Germinal center (tissue), 1 donor: ENCODE results near the gene KANSL1.

ENCODE experiments used
- DNase-seq: peaks from one replicate; pipeline ENCODE4 v3.0.0; 2012; ENCODE audit warnings: mixed read lengths, low spot score

KANSL1 gene

GRCh38 chr17:45998987-45999899 is 194.0 kb downstream of the KANSL1 start, which contains the start of gene STH:
Gene STH, plus strand, starts transcription at chr17:45999250. Its CDS starts 30 bp downstream, at chr17:45999280.
- no peak for DNase-seq

GRCh38 chr17:45997624-45998023 is 195.6 kb downstream of the KANSL1 start:
- no peak for DNase-seq

GRCh38 chr17:45997166-45997565 is 196.1 kb downstream of the KANSL1 start:
- no peak for DNase-seq

- no peak for DNase-seq
These were observed 196.8 kb downstream of the KANSL1 start for GRCh38 chr17:45996282-45996937.

- no peak for DNase-seq
These were observed 197.5 kb downstream of the KANSL1 start for GRCh38 chr17:45995627-45996270.

- DNase-seq: no peak
These were observed 198.2 kb downstream of the KANSL1 start for GRCh38 chr17:45994987-45995386.

- no peak for DNase-seq
These were observed 199.1 kb downstream of the KANSL1 start for GRCh38 chr17:45993962-45994627.

GRCh38 chr17:45992904-45993303 is 200.3 kb downstream of the KANSL1 start:
- DNase-seq: no peak

GRCh38 chr17:45992175-45992574 is 201.1 kb downstream of the KANSL1 start:
- DNase-seq: no peak

- DNase-seq: no peak
These were observed 201.9 kb downstream of the KANSL1 start for GRCh38 chr17:45991341-45991740.

GRCh38 chr17:45990886-45991285 is 202.3 kb downstream of the KANSL1 start:
- DNase-seq: no peak

- no peak for DNase-seq
These were observed 203.5 kb downstream of the KANSL1 start for GRCh38 chr17:45989759-45990158.

GRCh38 chr17:45987706-45988105 is 205.5 kb downstream of the KANSL1 start:
- DNase-seq: no peak

GRCh38 chr17:45986056-45986455 is 207.2 kb downstream of the KANSL1 start:
- no peak for DNase-seq

GRCh38 chr17:45985447-45985846 is 207.8 kb downstream of the KANSL1 start:
- DNase-seq: no peak

GRCh38 chr17:45984368-45984767 is 208.9 kb downstream of the KANSL1 start:
- DNase-seq: no peak

- no peak for DNase-seq
These were observed 209.5 kb downstream of the KANSL1 start for GRCh38 chr17:45983614-45984310.

- DNase-seq: no peak
These were observed 210.2 kb downstream of the KANSL1 start for GRCh38 chr17:45982791-45983613.

- DNase-seq: no peak
These were observed 211.9 kb downstream of the KANSL1 start for GRCh38 chr17:45981306-45981705.

GRCh38 chr17:45980855-45981254 is 212.4 kb downstream of the KANSL1 start:
- DNase-seq: no peak
